ENCODE results near the gene ZW10. TPM values are rescaled to one million over a fixed set of nuclear protein-coding genes. Genes with fewer than 3 reads are reported as not detected.
"Not testable (repeated sequence)": the region's sequence is repeated elsewhere in the genome, so short reads cannot be mapped to it uniquely, and the experiment has no call there.

The ZW10 gene
- total RNA-seq, 1 donor from 2014 or later, result 8.0 TPM

DNA sequence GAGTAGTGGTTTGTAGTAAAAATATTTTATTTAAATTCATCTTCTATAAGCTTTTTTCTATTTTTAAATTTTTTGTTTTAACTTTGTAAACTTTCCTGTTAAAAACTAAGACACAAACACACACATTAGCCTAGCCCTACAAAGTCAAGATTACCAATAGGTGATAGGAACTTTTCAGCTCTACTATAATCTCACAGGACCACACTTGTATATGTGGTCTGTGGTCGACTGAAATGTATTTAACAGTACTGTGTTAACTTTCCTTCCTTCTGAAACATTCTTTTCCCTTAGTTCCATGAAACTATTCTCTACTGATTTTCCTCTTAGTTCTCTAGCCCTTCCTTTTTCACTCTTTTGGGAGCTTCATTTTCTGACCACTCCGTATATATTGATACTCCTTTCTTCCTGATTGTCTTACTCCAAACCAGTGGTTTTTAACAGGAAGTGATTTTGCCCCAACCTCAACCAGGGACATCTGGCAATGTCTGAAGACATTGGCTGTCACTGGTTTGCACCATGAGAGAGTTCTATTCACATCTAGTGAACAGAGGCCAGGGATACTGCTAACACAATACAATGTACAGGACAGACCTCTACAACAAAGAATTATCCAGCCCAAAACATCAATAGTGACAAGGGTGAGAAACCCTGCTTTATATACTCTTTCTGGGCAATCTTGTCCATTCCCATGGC lies 8.8 kb downstream of the ZW10 start:
- intact Hi-C loops (cut with DNase I), result no loop called here
- no peak for DNase-seq (ENCODE audit: low spot score)

DNA sequence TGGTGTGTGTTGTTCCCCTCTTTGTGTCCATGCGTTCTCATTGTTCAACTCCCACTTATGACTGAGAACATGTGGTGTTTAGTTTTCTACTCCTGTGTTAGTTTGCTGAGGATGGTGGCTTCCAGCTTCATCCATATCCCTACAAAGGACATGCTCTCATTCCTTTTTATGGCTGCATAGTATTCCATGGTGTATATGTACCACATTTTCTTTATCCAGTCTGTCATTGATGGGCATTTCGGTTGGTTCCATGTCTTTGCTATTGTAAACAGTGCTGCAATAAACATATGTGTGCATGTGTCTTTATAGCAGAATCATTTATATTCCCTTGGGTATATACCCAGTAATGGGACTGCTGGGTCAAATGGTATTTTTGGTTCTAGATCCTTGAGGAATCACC lies 10.5 kb downstream of the ZW10 start:
- intact Hi-C loops (cut with DNase I); DNase-seq (ENCODE audit: low spot score): not testable (repeated sequence)

DNA sequence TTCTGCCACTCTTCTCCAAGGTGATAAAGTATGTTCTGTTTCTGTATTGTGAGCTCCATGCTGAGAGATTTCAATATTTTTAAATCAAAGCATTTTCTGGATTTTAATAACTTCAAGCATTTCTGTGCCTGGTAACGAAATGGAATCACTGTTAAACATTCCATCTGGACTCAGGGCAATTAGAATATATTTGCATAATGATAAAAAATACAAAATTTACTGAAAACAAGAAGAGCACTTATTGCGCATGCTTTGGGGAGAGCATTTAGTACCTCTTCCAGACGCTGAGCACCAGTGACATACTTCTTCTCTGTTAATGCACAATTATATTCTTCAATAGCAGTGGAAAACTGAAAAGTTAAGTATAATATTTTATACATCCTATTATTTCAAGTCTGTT lies 13.3 kb downstream of the ZW10 start:
- no peak for DNase-seq (ENCODE audit: low spot score)
- intact Hi-C loops (cut with DNase I), result no loop called here

DNA sequence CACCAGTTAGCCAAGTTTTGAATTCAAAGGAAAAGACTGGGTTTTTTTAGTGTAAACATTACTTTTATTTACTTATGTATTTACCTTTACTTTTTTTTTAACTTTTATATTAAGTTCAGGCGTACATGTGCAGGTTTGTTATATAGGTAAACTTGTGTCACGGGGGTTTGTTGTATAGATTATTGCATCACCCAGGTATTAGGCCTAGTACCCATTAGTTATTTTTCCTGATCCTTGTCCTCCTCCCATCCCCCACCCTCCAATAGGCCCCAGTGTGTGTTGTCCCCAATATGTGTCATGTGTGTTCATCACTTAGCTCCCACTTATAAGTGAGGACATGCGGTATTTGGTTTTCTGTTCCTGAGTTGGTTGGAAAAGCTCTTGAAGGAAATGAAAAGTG lies 20.6 kb downstream of the ZW10 start:
- no peak for DNase-seq (ENCODE audit: low spot score)
- intact Hi-C loops (cut with DNase I), result no loop called here

DNA sequence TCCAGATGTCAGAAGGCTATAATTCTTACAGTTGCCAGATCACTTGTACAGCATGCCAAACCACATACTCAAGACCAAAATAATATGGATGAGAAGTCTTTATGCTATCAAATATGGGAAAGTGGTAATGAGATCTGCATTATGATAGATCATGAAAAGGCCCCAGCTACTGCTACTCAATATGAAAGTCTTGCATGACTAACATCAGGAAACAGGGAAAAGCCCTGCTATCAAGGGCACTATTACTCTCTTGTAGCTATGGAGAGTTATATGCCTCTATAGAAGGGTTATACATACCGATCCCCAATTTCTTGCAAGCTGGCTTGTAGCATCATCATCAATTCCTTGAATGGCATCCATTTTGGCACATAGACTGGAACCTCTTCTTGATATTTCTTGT lies 37.2 kb downstream of the ZW10 start:
- no peak for DNase-seq (ENCODE audit: low spot score)
- intact Hi-C loops (cut with DNase I), result loop anchor here (10.0 kb wide), 1 partner anchor 202 kb away; no protein-coding TSS in a partner anchor

DNA sequence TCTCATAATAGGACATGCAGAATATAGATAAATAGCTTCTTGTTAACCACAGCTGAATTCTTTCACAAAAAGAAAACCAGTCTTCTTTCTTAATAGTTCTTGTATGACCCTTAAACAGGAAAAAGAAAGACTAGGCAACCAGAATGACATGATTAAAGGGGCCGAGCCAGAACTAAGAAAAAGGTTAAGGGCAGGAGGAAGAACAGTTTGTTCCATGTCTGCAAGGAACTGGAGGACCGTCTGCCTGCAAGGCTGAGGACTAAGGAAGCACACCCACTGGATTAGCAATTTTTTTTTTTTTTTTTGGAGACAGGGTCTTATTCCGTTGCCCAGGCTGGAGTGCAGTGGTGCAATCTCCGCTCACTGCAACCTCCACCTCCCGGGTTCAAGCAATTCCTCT lies 41.4 kb downstream of the ZW10 start:
- DNase-seq (ENCODE audit: low spot score), result no peak
- intact Hi-C loops (cut with DNase I), result loop anchor here (10.0 kb wide), 1 partner anchor 197 kb away; no protein-coding TSS in a partner anchor

DNA sequence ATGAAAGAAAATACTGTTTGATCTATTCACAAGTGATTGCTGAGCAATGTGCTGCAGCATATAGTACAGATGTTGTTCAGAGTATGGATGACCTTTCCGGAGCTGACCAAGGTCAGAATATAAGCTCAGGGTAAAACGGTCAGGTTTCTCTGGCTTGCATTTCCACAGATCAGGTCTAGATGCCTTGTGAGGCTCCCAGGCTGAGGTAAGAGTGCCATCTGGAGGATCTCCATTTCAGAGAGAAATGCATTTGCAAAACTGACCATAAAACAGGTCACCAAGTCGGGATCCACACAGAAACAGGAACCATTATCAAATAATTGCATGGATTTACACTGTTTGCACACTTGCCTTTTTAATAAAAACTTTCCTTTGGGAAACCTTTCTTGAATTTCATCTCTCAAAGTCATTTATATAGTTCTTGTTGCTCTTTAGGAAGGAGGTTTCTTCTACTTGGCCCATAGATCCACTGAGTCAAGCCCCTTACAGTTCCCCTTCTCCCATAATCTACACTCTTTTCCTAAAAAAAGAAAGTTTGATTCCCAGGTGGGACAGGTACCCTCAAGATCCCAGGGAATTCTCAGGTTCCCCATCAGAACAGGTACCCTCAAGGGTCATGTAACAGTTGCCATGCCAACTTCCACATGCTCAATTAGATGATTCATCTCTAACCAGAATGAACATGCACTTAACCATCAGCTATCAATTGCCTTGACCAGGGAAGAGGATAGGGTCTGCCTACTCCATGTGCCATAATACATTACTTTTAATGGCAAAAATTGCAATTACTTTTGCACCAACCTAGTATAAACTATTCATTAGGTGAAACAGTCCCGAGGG lies 42.4 kb downstream of the ZW10 start:
- no peak for DNase-seq (ENCODE audit: low spot score)
- intact Hi-C loops (cut with DNase I), result loop anchor here (1.0 to 10.0 kb wide), 2 partner anchors 196 to 426 kb away; no protein-coding TSS in a partner anchor

DNA sequence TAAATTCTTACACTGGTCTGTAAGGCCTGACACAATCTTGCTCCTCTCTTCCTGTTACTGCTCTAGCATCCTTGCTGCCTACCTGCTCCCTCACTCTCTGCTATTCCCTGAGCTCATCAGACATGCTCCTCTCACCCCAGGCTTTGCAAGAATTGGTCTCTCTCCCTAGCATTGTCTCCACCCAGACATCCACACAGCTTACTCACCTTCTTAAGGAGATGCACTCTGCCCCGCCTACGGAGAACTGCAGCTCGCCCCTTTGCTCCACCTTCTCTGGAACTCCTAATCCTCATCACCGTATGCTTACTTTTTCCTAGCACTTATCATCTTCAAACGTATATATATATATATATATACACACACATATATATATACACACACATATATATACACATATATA lies 44.0 kb downstream of the ZW10 start:
- intact Hi-C loops (cut with DNase I), result loop anchor here (10.0 kb wide), 1 partner anchor 175 kb away; no protein-coding TSS in a partner anchor
- DNase-seq (ENCODE audit: low spot score), result no peak

DNA sequence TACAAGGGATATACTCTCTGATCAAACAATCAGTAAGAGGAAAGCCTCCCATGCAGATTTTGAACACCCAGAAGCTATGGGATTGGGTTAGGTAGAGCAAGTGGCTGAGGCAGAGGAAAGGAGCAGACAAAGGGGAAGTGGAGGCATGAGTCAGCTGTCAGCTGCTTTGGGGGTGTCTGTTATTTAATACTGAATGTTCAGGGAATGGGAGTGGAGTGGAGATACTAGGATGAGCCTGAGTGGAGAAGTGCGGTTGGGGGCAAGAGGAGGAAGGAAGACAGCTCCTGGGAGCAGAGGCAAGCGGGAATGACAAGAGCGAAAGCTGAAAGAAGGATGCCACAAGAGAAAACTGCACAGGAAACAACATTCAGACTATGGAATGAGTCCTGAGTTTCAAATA lies 44.7 kb downstream of the ZW10 start:
- intact Hi-C loops (cut with DNase I), result loop anchor here (10.0 kb wide), 1 partner anchor 174 kb away; no protein-coding TSS in a partner anchor

DNA sequence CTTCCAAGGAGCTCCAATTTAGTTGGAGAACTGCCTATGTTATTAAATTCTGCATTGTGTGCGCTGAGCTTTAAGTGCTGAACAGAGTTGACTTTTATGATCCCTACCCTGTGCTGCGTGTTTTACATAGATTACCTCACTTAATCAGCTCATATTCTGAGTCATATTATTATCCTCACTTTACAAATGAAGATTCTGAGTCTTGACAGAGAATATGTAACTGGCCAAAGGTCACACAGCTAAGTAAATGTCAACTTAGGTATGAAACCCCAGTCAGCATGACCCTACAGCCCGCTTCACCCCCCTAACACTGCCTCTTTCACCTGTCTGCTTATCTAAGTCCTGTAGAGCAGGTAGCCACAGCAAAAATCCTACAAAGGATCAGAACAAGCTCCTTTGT lies 47.6 kb downstream of the ZW10 start:
- no peak for DNase-seq (ENCODE audit: low spot score)
- intact Hi-C loops (cut with DNase I), result loop anchor here (10.0 kb wide), 1 partner anchor 171 kb away; no protein-coding TSS in a partner anchor

More for the DNA sequence above, 44.7 kb downstream of the ZW10 start:
- DNase-seq (ENCODE audit: low spot score), result no peak

DNA sequence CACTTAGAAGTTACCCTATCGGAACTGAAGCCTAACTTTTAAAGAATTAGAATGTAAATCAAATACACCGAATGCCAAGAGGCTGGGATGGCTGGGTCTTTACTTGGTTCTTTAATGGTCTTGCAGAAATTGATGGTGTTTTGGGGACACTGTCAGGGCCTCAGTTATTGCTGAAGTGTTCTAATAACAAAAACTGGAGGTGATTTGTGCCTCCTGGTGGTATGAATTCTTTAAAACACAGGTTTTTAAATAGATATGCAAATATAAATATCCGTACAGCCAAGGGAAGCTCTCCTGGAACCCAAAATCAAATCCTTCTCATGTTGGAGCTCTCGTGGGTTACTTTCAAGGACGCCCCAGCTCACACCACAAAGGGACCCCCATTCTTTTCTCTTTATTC lies 48.1 kb downstream of the ZW10 start:
- no peak for DNase-seq (ENCODE audit: low spot score)
- intact Hi-C loops (cut with DNase I), result loop anchor here (10.0 kb wide), 1 partner anchor 171 kb away; no protein-coding TSS in a partner anchor

DNA sequence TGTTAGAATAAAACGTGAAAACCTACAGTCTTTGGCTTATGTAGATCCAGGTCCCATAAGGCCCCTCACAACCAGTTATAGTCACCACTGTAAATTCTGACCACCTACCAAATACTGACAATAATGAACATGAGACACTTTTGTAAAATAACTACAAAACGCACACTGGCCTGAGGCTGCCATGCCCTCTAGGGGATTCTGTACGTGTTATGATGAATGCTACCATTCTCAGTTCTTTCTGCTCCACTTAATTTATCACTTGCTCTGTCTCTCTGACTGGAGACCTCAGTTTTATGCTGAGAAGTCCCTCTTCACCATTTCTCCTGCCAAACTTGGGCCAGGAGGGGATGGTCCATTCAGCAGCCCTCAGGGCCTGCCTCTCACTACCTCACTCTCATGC lies 48.7 kb downstream of the ZW10 start:
- intact Hi-C loops (cut with DNase I), result loop anchor here (10.0 kb wide), 1 partner anchor 170 kb away; no protein-coding TSS in a partner anchor

DNA sequence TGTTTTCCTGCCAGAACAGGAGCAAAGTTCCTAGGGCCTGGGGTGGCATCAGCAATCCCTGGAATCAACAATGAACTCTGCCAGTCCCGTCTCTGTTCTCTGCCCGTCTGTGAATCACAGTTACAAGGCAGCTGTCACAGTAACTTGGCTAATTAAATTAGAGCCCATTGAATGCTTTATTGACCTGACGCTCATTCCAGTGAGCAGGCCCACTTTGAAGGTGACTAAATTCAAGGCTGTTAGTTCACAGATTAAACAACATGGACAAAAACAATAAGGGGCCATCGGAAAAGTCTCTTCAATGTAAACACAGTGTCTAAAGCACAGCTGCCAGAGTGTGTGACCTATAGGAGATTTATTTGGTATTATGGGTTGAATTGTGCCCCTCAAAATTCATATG lies 49.7 kb downstream of the ZW10 start:
- intact Hi-C loops (cut with DNase I), result loop anchor here (10.0 kb wide), 1 partner anchor 169 kb away; no protein-coding TSS in a partner anchor

More for the DNA sequence above, 48.7 kb downstream of the ZW10 start:
- DNase-seq (ENCODE audit: low spot score), result no peak

DNA sequence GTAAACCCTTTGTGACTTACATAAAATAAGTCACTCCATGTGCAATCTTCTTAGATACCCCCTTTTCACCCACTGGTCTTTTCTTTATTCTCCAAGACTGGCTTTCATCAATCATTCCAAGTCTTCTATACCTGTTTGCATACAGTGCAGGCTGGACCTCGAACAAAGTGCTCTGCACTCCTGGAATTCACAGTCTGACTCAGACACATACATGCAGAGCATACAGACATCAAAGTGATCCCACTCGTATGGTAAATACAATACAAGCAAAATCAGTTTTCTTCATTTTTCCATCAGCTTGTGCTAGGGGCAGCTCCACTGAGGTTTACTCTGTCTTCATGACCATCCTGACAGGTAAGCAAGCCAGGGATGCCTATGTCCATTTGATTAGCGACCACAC lies 50.6 kb downstream of the ZW10 start:
- intact Hi-C loops (cut with DNase I), result loop anchor here (10.0 kb wide), 1 partner anchor 168 kb away; no protein-coding TSS in a partner anchor
- no peak for DNase-seq (ENCODE audit: low spot score)

More for the DNA sequence above, 49.7 kb downstream of the ZW10 start:
- no peak for DNase-seq (ENCODE audit: low spot score)

DNA sequence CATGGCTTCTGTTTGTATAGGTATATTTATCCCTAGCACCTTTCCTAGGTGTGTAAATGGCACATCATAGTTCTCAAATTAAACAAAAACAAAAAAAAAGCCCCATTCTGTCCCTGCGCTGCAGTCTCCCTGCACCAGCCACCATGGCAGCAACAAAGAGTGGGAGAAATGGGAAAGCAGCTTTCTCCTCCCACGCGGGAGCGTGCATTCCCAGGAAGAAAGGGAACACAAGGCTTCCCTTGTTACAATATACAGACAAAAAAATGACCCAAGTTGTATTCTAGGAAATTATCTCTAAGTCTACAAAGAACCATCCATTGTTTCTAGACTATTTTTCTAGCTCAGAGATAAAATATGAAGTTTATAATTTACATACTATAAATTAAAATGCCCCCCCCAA lies 51.3 kb downstream of the ZW10 start:
- DNase-seq (ENCODE audit: low spot score), result no peak
- intact Hi-C loops (cut with DNase I), result loop anchor here (10.0 kb wide), 1 partner anchor 167 kb away; no protein-coding TSS in a partner anchor

DNA sequence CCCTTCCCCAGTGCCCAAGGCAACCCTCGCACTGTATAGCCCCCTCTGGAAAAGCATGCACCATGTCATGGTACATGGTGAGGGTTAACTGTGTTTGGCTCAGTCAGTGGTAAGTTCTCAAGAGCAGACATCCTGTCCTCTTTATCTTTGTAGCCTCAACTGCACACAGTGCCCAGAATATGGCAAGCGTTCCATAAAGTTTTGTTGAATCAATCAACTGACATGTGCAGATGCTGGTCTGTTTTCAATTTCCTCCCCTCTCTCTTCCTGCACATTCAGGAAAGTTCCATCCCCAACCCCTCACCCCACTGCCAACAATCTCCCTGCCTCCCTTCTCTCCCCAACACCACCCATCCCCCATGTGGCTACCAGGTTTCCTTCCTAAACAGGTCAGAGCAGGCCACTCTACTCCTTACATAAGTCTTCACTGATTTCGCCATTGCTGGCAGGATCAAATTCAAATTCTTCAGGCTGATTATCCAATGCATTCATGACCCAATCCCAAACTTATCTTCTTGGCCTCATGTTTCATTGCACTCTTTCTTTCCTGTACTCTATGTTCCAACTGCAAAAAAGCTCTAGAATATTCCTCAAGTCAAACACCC lies 51.9 kb downstream of the ZW10 start:
- no peak for DNase-seq (ENCODE audit: low spot score)
- intact Hi-C loops (cut with DNase I), result loop anchor here (10.0 kb wide), 1 partner anchor 167 kb away; no protein-coding TSS in a partner anchor

DNA sequence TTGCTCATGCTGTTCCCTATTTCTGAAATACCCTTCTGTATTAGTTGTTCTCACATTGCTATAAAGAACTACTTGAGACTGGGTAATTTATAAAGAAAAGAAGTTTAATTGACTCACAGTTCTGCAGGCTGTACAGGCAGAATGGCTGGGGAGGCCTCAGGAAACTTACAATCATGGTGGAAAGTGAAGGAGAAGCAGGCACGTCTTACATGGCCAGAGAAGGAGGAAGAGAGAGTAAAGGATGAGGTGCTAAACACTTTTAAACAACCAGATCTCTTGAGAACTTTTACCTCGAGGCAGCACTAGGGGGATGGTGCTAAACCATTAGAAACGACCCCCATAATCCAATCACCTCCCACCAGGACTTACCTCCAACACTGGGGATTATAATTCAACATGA lies 53.0 kb downstream of the ZW10 start:
- intact Hi-C loops (cut with DNase I), result loop anchor here (10.0 kb wide), 1 partner anchor 166 kb away; no protein-coding TSS in a partner anchor
- DNase-seq (ENCODE audit: low spot score), result not testable (repeated sequence)

DNA sequence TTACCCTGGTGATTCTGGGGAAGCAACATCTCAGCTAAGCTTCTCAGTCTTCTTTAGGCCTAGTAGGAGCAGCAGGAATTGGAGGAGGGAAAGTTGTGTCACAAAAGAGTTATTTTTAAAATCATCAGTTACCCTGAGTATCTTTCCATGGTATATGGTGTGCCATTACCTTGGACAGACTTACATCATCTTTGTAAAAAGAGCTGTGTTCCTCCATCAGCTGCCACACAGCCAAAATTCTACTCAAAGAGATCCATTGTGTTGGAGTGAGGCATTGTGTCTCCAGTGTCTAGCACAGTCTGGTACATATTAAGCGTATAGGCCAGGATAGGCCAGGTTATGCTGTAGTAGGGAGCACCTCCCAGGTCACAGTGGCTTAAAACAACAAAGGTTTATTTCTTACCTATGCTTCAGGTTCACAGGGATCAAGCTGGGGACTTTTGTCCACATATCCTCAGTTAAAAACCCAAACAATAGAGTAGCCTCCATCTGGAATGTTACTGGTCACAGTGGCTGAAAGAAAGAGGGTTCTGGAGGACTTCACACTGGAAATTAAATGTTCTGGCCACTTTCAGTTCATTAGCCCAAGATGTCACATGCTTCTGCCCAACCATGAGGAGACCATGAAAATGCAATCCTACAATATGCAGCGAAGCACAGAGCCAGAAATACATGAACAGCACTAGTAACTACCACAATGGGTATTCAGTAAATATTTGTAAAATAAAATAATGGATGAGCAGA lies 57.4 kb downstream of the ZW10 start:
- no peak for DNase-seq (ENCODE audit: low spot score)
- intact Hi-C loops (cut with DNase I), result no loop called here

DNA sequence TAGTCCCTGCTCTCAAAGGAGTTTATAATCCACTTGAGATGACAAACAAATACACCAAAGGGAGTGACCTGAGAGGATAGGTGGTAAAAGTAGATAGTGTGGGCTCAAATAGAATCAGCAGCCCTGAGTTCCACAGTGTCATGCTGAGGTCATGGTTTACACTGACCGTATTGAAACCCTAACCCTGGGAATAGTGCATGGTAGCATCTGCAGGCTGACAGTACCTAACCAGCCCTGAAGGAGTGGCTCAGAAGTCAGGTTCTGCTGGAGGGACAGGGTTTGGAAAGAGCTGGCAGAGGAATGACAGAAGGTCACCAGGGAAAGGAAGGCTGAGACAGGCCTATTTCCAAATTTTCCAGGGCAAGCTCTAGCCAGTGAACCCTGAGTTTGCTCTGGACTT lies 58.2 kb downstream of the ZW10 start:
- no peak for DNase-seq (ENCODE audit: low spot score)
- intact Hi-C loops (cut with DNase I), result no loop called here

All from cardiac septum (tissue), 1 donor.